Activated CD4-positive, alpha-beta T cell treated with anti-CD3 and anti-CD28 coated beads, Interleukin-2, amount 10 ng/mL, durations not matched to agents 7 days and 5 days (primary cell): ENCODE results near the gene EPS8. TPM values are rescaled to one million over a fixed set of nuclear protein-coding genes. Genes with fewer than 3 reads are reported as not detected.

Experiments
- CTCF ChIA-PET: fragments of 350-600 bp; sonication (Branson Sonifier 250); formaldehyde crosslinking; loops from one replicate; lab custom pipeline; 2021; ENCODE audit warnings: antibody characterized with exemption; lab: Charles Lee
- POLR2A ChIA-PET: fragments of 350-600 bp; sonication (Branson Sonifier 250); formaldehyde crosslinking; loops from one replicate; lab custom pipeline; 2021; ENCODE audit warnings: antibody characterized with exemption; lab: Charles Lee
- DNase-seq: peaks from one replicate; pipeline ENCODE4 v3.0.0-alpha.2; 2020
- H3K27ac Mint-ChIP-seq: one replicate; pipeline ENCODE4 v1.8.0; 2021; ENCODE audit warnings: mild to moderate bottlenecking, moderate library complexity, mixed read lengths
- H3K27me3 Mint-ChIP-seq: one replicate; pipeline ENCODE4 v1.8.0; 2021; ENCODE audit warnings: mixed read lengths
- H3K36me3 Mint-ChIP-seq: one replicate; pipeline ENCODE4 v1.8.0; 2021; ENCODE audit warnings: low read depth, mixed read lengths
- H3K4me1 Mint-ChIP-seq: one replicate; pipeline ENCODE4 v1.8.0; 2021; ENCODE audit warnings: mixed read lengths
- H3K4me3 Mint-ChIP-seq: one replicate; pipeline ENCODE4 v1.8.0; 2021; ENCODE audit warnings: mild to moderate bottlenecking, moderate library complexity, mixed read lengths
- H3K9me3 Mint-ChIP-seq: one replicate; pipeline ENCODE4 v1.8.0; 2021; ENCODE audit warnings: mixed read lengths
- total RNA-seq, 2 experiments: library from RNA; stranded (reverse); gene quantifications; one replicate each; pipeline ENCODE4 v1.2.3, GENCODE V29; 2021

The EPS8 gene
- total RNA-seq, 2 experiments from 2014 or later = 2.3 to 2.4 TPM

DNA sequence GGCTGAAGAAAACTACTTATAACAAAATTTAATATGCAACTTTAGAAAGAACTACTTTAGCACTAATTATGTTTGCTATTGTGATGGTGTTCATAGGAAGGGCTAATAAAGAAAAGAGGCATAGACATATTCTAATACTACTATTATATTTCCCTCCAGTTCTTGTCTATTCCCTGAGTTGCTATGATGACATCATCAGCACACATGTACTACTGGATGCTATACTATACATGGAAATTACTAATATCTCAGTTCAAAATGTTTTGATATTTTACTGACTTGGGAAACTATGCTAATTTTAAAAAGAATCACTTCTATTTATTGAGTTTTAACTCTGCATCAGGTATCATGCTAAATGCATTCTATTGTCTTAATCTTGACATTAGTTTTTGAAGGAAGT is 101.6 kb downstream of the EPS8 start:
- H3K27me3 Mint-ChIP-seq = peaks cover 21% of the 10 kb centered on the region
- no peak overlapping the region for H3K27ac Mint-ChIP-seq
- H3K36me3 Mint-ChIP-seq = no peaks in the 10 kb centered on the region
- CTCF ChIA-PET = no interaction called here
- no peaks in the 10 kb centered on the region for H3K9me3 Mint-ChIP-seq
- no peak overlapping the region for H3K4me3 Mint-ChIP-seq
- POLR2A ChIA-PET = no interaction called here
- H3K4me1 Mint-ChIP-seq = peaks cover 4% of the 10 kb centered on the region
- DNase-seq = no peak

DNA sequence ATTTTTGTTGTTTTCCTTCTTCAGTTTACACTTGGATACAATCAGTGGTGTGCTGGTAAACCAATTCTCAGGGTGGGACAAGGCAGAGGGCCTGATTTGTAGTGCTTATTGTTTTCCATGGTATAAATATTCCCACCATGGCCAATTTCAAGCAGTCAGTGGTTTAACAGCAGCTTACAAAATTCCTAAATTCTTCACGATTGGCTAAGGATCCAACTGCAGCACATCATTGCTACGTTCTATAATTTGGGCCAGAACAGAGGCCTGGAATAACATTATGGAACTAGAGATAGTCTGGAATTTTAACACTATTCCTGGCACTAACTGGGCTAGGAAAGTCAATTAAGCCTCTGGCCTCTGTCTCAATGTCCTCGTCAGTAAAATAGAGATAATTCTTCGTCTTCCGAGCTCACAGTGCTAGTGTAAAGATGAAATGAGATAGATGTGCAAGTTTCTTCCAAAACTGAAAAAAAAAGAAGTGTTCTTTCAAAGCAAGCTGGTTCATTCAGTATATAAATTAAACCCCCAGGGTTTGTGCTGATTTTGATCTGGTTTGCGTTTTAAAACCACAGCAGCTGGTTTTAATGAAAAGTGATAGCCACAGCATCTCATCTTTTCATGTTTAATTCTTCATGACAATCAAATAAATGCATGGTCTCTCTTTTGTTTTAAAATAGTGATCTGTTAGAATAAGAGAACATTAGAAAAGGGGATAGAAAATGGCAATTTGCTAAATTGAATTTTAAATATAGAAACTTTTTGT is 104.1 kb downstream of the EPS8 start:
- Mint-ChIP-seq H3K4me1 (peaks cover 4% of the 10 kb centered on the region), H3K9me3 (no peaks in the 10 kb centered on the region), H3K27ac (no peak overlapping the region), H3K4me3 (no peak overlapping the region), H3K27me3 (peaks cover 18% of the 10 kb centered on the region), H3K36me3 (no peaks in the 10 kb centered on the region)
- no peak for DNase-seq
- ChIA-PET POLR2A (no interaction called here), CTCF (no interaction called here)

DNA sequence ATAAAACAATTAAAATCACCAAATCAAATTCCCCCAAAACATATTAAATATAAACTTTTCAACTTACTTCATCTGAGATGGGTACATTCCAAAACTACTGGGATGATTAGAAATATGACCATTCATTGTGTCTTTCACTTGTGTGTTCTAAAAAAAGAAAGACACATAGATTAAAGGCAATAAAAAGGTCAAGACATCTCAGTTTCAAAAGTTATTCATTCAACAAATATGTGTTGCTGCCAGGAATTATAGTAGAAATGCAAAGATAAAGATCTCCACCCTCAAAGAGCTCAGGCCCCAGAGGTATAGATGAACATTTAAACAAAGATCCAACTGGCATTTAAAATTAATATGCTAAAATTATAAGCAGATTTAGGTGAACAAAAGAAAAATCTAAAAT is 106.4 kb downstream of the EPS8 start:
- DNase-seq = no peak
- no peaks in the 10 kb centered on the region for H3K9me3 Mint-ChIP-seq
- no peaks in the 10 kb centered on the region for H3K36me3 Mint-ChIP-seq
- H3K27ac Mint-ChIP-seq = no peak overlapping the region
- no peak overlapping the region for H3K4me3 Mint-ChIP-seq
- POLR2A ChIA-PET = no interaction called here
- H3K27me3 Mint-ChIP-seq = peaks cover 20% of the 10 kb centered on the region
- CTCF ChIA-PET = no interaction called here
- H3K4me1 Mint-ChIP-seq = peaks cover under 1% of the 10 kb centered on the region

DNA sequence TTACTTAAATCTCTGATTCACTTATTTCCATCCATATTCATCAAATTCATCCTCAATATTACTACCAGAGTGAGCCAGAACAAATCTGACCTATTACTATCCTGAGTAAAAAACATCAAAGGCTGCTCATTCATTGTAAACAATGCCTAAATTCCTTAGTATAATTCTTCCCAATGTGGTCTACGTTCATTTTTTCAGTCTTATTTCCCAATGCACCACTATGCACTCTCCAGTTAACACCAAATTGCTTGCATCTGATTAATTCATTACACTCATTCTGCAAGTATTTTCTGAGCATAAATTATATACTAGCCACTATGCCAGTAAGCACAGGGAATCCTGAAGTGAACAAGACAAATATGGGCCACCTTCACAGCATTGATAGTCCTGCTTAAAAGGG is 110.0 kb downstream of the EPS8 start:
- Mint-ChIP-seq H3K27me3 (peaks cover 17% of the 10 kb centered on the region), H3K27ac (no peak overlapping the region), H3K36me3 (no peaks in the 10 kb centered on the region), H3K4me1 (no peaks in the 10 kb centered on the region), H3K4me3 (no peak overlapping the region), H3K9me3 (no peaks in the 10 kb centered on the region)
- POLR2A ChIA-PET = no interaction called here
- no peak for DNase-seq
- CTCF ChIA-PET = interaction anchor here (0.6 kb wide), 2 partner anchors 19 to 264 kb away, joined by 3 to 4 read pairs; no protein-coding TSS in a partner anchor

DNA sequence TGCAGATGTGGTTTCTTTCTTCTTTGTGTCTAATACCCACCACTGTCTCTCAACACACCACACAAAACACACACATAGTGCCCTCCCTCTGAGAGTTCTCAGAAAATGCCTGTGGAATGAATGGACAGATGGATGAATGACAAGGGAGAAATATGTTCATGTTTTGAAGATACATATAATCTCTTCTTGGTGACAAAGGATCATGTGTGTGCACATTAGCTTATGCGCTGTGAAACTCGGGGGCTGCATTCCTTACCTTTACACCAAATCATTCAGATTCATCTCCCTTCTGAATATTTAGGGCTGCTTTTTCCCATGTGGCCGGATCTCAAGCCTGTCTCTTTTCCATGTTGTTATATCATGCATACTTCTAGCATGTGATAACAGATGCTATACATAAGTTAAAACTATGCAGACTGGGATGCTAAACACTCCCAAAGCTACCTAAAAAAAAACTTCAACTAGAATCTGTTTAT is 111.4 kb downstream of the EPS8 start:
- ChIA-PET CTCF (no interaction called here), POLR2A (no interaction called here)
- H3K27ac Mint-ChIP-seq = no peak overlapping the region
- no peaks in the 10 kb centered on the region for H3K9me3 Mint-ChIP-seq
- no peaks in the 10 kb centered on the region for H3K4me1 Mint-ChIP-seq
- peaks cover 15% of the 10 kb centered on the region for H3K27me3 Mint-ChIP-seq
- no peaks in the 10 kb centered on the region for H3K36me3 Mint-ChIP-seq
- no peak overlapping the region for H3K4me3 Mint-ChIP-seq
- no peak for DNase-seq

DNA sequence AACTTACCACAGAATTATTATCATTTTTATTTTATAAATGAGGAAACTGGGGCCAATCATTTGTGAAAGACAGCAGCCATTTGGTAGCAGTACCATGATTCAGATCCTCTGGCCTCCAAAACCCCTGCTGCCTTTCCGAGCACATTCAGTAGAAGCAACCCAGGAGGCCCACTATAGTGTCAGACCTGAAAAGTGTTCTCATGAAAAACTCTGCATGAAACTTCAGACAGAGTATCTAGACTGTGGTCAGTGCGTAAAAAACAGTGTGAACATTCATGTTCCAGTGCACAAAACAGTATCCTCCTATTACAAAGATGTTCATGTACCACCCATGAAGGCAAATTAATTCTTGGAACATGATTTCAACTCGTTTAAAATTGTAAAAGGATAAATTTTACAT is 112.0 kb downstream of the EPS8 start:
- Mint-ChIP-seq H3K4me3 (no peak overlapping the region), H3K27ac (no peak overlapping the region), H3K36me3 (no peaks in the 10 kb centered on the region), H3K27me3 (peaks cover 15% of the 10 kb centered on the region), H3K4me1 (no peaks in the 10 kb centered on the region), H3K9me3 (no peaks in the 10 kb centered on the region)
- CTCF ChIA-PET = no interaction called here
- POLR2A ChIA-PET = no interaction called here
- DNase-seq = no peak

DNA sequence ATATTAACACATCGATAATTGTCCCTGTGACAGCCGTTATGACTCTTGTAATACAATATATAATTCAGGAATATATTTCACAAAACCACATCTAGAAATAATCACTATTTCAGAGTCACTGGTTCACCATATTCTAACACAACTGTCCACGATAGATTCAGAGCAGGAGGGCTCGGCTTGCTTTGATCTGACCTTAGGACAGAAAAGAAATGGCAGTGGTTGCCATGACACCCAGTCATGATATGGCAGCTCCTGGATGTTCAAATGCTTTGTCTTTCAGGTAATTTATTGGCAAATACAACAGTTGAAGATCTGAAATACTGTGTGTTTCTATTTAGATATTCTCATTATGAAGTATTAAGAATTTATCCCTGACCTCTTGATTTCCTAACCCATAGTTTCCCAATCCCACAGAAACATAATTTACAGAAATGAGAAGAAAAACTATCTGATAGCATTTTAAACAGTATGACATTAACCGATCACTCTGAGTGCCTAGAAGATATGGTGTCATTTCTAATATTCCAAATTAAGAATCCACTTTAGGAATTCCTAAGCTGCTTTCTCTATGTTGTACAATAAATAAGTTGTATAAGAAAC is 116.4 kb downstream of the EPS8 start:
- no peak overlapping the region for H3K27ac Mint-ChIP-seq
- H3K36me3 Mint-ChIP-seq = no peaks in the 10 kb centered on the region
- ChIA-PET POLR2A (no interaction called here), CTCF (no interaction called here)
- DNase-seq = no peak
- no peak overlapping the region for H3K4me3 Mint-ChIP-seq
- no peaks in the 10 kb centered on the region for H3K9me3 Mint-ChIP-seq
- peaks cover 10% of the 10 kb centered on the region for H3K27me3 Mint-ChIP-seq
- no peaks in the 10 kb centered on the region for H3K4me1 Mint-ChIP-seq

DNA sequence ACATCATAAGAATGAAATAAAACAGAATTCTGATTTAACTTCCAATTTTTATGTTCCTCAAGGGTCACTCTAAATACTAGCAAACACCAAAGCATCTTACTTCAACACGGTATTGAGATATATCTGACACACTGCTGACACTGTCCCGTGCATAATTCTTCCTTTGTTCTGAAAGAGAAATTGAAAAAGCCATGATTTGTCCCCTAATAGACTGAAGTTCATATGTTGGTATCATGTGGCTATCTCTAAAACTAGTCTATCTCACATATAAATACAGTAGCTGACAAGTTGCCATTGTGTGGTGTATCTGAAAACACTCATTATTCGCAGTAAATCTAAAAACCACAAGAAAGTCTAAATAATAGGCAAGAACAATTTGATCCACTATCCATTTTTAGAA is 118.4 kb downstream of the EPS8 start:
- H3K36me3 Mint-ChIP-seq = no peaks in the 10 kb centered on the region
- no peak for DNase-seq
- no peaks in the 10 kb centered on the region for H3K9me3 Mint-ChIP-seq
- no peaks in the 10 kb centered on the region for H3K4me1 Mint-ChIP-seq
- POLR2A ChIA-PET = no interaction called here
- H3K27me3 Mint-ChIP-seq = peaks cover 10% of the 10 kb centered on the region
- H3K27ac Mint-ChIP-seq = no peak overlapping the region
- CTCF ChIA-PET = interaction anchor here (0.7 kb wide), 1 partner anchor 1949 kb away, joined by 3 read pairs; no protein-coding TSS in a partner anchor
- no peak overlapping the region for H3K4me3 Mint-ChIP-seq

DNA sequence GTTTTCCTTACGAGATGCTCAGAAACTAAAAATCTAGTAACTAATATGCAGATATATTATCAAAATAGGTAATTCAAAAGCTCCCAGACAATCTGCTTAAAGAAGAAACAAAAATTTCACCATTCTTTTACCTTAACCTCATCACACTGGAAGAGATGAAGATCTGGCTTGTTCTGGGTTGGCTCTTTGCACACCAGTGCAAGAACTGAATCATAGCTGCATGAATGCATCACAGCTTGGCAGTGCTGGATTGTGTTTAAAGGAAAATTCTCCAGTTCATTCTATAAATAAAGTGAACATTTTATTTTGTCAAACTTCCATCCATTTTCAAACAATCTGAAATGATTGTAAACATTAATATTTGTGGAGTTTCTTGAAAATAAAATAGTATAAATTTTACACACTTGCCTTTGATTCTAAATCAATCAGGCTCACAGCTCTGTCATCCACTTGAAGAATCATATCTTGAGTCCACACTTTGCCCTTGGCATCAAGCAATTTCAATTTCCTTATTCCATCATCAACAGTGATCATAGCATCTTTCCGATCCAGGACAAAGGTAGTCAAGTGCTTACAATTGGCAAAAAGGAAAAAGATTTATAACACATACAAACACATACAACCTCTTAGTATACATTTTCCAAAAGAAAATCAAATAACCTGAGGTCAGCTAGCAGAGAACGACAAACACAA is 119.8 kb downstream of the EPS8 start:
- H3K36me3 Mint-ChIP-seq = no peaks in the 10 kb centered on the region
- H3K4me3 Mint-ChIP-seq = no peak overlapping the region
- no peak overlapping the region for H3K27ac Mint-ChIP-seq
- DNase-seq = no peak
- no peaks in the 10 kb centered on the region for H3K9me3 Mint-ChIP-seq
- ChIA-PET CTCF (no interaction called here), POLR2A (no interaction called here)
- H3K4me1 Mint-ChIP-seq = no peaks in the 10 kb centered on the region
- H3K27me3 Mint-ChIP-seq = peaks cover 10% of the 10 kb centered on the region

DNA sequence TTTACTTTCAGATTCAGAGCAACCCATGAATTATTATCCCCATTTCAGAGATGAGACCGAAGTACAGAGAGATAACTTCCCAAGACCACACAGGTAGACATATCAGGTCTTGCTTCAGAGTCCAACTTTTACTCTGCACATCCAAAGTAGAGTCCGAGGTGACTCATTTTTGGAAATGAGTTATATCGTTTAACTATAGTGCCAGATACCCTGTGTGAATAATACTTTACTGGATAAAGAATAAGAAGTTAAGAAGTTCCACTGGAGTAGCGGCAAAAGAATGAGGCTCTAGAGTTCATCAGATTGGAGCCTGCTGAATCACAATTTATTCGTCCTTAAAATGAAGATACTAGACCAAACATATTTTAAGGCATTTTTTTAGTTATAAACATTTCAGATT is 124.7 kb downstream of the EPS8 start:
- ChIA-PET POLR2A (no interaction called here), CTCF (no interaction called here)
- no peaks in the 10 kb centered on the region for H3K27me3 Mint-ChIP-seq
- no peak for DNase-seq
- no peak overlapping the region for H3K27ac Mint-ChIP-seq
- no peak overlapping the region for H3K4me3 Mint-ChIP-seq
- no peaks in the 10 kb centered on the region for H3K9me3 Mint-ChIP-seq
- no peaks in the 10 kb centered on the region for H3K4me1 Mint-ChIP-seq
- no peaks in the 10 kb centered on the region for H3K36me3 Mint-ChIP-seq

DNA sequence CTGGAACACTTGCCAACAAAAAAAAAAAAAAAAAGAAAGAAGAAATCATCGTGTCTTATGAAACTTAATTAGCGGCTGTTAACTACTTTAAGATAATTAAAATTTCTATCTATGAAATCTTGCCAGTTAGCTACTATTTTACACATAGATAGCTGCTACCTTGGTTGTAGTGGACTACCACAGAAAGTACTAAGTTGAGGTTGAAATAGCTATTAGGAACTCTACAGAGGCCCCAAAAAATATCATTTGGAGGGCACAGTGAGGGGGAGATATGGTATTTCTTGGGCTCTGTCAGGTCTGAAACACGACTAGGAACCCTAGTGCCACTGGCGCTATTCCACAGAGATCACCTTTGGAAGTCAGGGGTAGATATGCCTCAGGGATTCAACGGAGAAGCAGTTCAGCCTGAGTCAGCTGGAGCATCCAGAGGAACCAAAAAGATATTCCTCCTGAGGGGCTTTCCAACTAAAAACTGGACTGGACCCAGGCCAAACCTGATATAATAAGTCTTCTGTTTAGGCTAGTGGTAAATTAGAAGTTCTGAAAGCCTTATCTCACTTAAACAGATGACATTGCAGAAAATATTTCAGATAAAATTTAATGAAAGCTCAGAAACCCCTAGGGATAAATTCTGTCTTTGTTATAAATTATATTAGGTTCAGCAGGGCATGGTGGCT is 126.1 kb downstream of the EPS8 start:
- Mint-ChIP-seq H3K27ac (no peak overlapping the region), H3K27me3 (peaks cover 3% of the 10 kb centered on the region), H3K4me3 (no peak overlapping the region), H3K9me3 (no peaks in the 10 kb centered on the region), H3K4me1 (no peaks in the 10 kb centered on the region), H3K36me3 (no peaks in the 10 kb centered on the region)
- ChIA-PET POLR2A (interaction anchor here (0.6 kb wide), 1 partner anchor 153 kb away, joined by 4 read pairs; no protein-coding TSS in a partner anchor), CTCF (interaction anchor here (0.6 to 1.0 kb wide), 3 partner anchors 16 to 1715 kb away, joined by 3 to 4 read pairs (median 3); no protein-coding TSS in a partner anchor)
- no peak for DNase-seq

DNA sequence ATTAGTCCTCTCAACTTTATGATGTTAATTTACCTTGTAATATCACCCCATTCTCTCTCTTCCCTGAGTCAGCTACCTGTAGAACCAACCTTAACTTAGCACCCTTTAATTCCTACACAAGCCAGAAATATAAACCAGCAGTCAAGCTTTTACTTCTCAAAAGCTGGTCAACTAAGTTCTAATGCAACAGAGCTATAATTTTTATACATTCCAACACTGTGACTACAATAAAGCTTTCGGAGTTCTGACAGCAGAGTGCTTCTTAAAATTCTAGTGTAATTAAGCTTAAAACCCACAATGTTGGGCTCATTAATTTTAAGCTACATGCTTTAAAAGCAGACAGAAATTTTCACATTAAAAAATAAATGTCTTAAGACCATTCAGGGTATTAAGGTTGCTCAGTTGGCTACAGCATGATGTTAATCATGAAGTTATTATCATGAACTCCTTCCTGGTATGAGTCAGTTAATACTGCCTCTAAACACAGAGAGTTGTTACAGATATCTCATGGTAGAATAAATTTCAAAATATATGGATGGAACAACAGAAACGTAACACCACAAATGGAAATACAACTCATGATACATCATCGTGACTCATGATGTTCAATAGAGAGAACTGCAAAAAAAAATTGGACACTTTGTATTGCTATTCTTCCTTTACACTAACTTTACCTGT is 126.7 kb downstream of the EPS8 start:
- DNase-seq = no peak
- no peaks in the 10 kb centered on the region for H3K4me1 Mint-ChIP-seq
- H3K9me3 Mint-ChIP-seq = no peaks in the 10 kb centered on the region
- H3K36me3 Mint-ChIP-seq = no peaks in the 10 kb centered on the region
- H3K27ac Mint-ChIP-seq = no peak overlapping the region
- CTCF ChIA-PET = interaction anchor here (0.6 to 1.0 kb wide), 3 partner anchors 16 to 1715 kb away, joined by 3 to 4 read pairs (median 3); no protein-coding TSS in a partner anchor
- peaks cover 3% of the 10 kb centered on the region for H3K27me3 Mint-ChIP-seq
- H3K4me3 Mint-ChIP-seq = no peak overlapping the region
- POLR2A ChIA-PET = interaction anchor here (0.6 kb wide), 2 partner anchors 75 to 153 kb away, joined by 4 to 6 read pairs; no protein-coding TSS in a partner anchor
